ENCODE data around the gene SLX4.

SLX4 gene

DNA sequence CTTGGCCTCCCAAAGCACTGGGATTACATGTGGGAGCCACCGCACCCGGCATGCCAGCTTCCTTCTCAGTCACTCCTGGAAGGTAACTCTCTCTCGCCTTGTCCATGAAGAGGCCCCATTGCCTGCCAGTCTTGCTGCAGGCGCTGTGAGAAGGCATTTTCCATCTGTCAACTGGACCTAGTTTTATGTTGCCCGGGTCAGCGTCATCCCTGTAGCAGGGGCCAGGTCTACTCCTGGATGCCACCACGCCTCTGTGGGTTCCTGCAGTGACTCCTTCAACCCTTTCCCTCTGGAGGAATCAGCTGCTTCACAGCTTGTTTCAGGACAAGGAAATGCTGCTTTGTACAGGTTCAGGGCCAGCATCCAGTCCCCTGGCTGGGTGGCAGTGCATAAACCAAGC is 31.6 kb downstream of the SLX4 start:
- H3K9me3 ChIP-seq (replicated peaks; ENCODE audit: insufficient read depth, low read length): no peaks in the 10 kb centered on the region
- no peak overlapping the region for H3K9ac ChIP-seq (ENCODE audit: low read length)
- no peak overlapping the region for H3K4me2 ChIP-seq (ENCODE audit: low read depth, low read length)
- no peak overlapping the region for H3K27ac ChIP-seq (ENCODE audit: low read length)
- peaks cover 21% of the 10 kb centered on the region for H3K4me1 ChIP-seq (ENCODE audit: low read length)
- 0 out of 2 replicates have a peak, but pooled peaks cover 3% of the 10 kb centered on the region for H3F3A ChIP-seq (ENCODE audit: insufficient read depth, low read length)
- H3K27me3 ChIP-seq (replicated peaks; ENCODE audit: insufficient read depth, low read length): no peaks in the 10 kb centered on the region
- TF ChIP-seq EZH2phosphoT487 (IDR thresholded peaks at IDR 0.05; ENCODE audit: low read length) (no peak), EZH2 (optimal IDR thresholded peaks at IDR 0.05; ENCODE audit: low read depth, low read length) (no peak)
- TF ChIP-seq, protein P1, sequence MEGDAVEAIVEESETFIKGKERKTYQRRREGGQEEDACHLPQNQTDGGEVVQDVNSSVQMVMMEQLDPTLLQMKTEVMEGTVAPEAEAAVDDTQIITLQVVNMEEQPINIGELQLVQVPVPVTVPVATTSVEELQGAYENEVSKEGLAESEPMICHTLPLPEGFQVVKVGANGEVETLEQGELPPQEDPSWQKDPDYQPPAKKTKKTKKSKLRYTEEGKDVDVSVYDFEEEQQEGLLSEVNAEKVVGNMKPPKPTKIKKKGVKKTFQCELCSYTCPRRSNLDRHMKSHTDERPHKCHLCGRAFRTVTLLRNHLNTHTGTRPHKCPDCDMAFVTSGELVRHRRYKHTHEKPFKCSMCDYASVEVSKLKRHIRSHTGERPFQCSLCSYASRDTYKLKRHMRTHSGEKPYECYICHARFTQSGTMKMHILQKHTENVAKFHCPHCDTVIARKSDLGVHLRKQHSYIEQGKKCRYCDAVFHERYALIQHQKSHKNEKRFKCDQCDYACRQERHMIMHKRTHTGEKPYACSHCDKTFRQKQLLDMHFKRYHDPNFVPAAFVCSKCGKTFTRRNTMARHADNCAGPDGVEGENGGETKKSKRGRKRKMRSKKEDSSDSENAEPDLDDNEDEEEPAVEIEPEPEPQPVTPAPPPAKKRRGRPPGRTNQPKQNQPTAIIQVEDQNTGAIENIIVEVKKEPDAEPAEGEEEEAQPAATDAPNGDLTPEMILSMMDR (IDR thresholded peaks at IDR 0.05; ENCODE audit: low read length): no peak
- H3K79me2 ChIP-seq (ENCODE audit: low read length): no peaks in the 10 kb centered on the region
- no peak for DNase-seq
- H3K36me3 ChIP-seq (replicated peaks; ENCODE audit: insufficient read depth, low read length): no peaks in the 10 kb centered on the region
- H4K20me1 ChIP-seq (ENCODE audit: insufficient read depth, low read length): no peaks in the 10 kb centered on the region
- H3K9me2 ChIP-seq (replicated peaks; ENCODE audit: insufficient read depth, low read length): no peaks in the 10 kb centered on the region
- no peak overlapping the region for H2AFZ ChIP-seq (ENCODE audit: low read length)
- no peak overlapping the region for H3K4me3 ChIP-seq (ENCODE audit: low read length)

DNA sequence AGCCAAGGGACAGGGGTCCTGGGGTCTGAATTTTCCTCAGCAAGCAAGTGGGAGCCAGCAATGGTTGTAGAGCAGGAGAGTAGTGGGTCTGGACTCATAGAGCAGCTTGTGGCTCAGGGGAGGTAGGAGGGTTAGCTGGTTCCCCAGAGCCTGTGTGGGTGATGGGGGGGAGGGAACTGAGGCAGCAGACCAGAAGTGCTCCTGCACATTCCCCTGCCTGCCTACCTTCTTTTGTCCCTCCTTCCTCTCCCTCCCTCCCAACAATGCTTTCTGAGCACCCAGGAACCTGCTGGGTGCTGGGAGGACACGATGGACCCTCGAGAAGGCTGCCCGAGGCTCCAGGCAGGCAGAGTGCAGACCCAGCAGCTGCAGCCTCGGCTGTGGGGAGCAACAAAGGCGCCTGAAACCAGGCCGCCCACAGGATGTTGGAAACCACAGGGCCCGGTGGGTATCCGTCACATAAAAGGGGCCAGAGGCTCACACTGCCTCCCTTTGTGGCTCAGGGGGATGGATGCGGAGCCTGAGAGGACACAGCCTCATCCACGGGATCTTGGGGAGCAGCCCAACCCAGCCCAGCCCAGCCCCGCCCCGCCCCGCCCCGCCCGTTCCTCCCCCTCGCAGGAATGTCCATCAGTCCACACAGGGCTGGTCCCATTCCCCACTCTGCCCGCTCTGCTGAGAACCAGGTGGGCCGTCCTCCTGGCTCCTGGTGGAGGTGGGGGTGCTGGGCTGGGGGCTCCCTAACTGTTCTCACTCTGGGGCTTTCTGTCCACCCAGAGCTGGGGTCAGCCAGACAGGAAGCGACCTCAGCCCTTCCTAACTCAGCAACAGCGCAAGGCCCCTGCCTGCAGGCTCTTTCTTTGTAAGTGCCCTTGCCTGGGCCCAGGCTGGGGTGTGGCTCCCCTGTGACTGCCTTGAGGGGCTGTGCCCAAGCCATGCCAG is 32.5 kb downstream of the SLX4 start:
- no peaks in the 10 kb centered on the region for H3K36me3 ChIP-seq (replicated peaks; ENCODE audit: insufficient read depth, low read length)
- no peaks in the 10 kb centered on the region for H3K27me3 ChIP-seq (replicated peaks; ENCODE audit: insufficient read depth, low read length)
- H3K79me2 ChIP-seq (ENCODE audit: low read length): no peaks in the 10 kb centered on the region
- 0 out of 2 replicates have a peak, but pooled peaks cover 3% of the 10 kb centered on the region for H3F3A ChIP-seq (ENCODE audit: insufficient read depth, low read length)
- TF ChIP-seq, protein P1 (IDR thresholded peaks at IDR 0.05; ENCODE audit: low read length): no peak
- no peak for TF ChIP-seq EZH2 (optimal IDR thresholded peaks at IDR 0.05; ENCODE audit: low read depth, low read length)
- no peak for TF ChIP-seq EZH2phosphoT487 (IDR thresholded peaks at IDR 0.05; ENCODE audit: low read length)
- peaks cover 21% of the 10 kb centered on the region for H3K4me1 ChIP-seq (ENCODE audit: low read length)
- peak overlapping the region; percentile 26; the same call in 1 of the 2 replicates for H3K9ac ChIP-seq (ENCODE audit: low read length)
- peak overlapping the region; percentile 41; the same call in 1 of the 2 replicates for H3K27ac ChIP-seq (ENCODE audit: low read length)
- H3K4me2 ChIP-seq (ENCODE audit: low read depth, low read length): peak overlapping the region; percentile 95
- H3K4me3 ChIP-seq (ENCODE audit: low read length): peak overlapping the region; percentile 37; the same call in 1 of the 2 replicates
- peak; percentile 76 for DNase-seq
- peak overlapping the region; percentile 81 for H2AFZ ChIP-seq (ENCODE audit: low read length)
- H3K9me2 ChIP-seq (replicated peaks; ENCODE audit: insufficient read depth, low read length): no peaks in the 10 kb centered on the region
- H3K9me3 ChIP-seq (replicated peaks; ENCODE audit: insufficient read depth, low read length): no peaks in the 10 kb centered on the region
- H4K20me1 ChIP-seq (ENCODE audit: insufficient read depth, low read length): no peaks in the 10 kb centered on the region

DNA sequence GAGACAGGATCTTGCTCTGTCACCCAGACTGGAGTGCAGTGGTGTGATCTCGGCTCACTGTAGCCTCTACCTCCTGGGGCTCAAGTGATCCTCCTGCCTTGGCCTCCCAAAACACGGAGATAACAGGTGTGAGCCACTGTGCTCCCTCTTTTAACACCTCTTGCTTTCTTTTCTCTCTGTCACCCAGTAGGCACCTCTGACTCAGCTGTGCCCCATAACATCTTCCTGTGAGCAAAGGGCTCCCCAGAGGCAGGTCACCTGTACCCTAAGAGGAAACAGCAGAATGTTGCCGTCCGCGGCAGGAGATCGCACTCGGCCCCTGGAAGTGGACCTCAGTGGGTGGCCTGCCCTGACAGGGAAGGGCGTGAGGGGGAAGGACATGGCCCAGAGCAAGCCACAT is 33.3 kb downstream of the SLX4 start:
- no peaks in the 10 kb centered on the region for H3K79me2 ChIP-seq (ENCODE audit: low read length)
- no peak overlapping the region; the same call in 1 of the 2 replicates for H3K27ac ChIP-seq (ENCODE audit: low read length)
- H4K20me1 ChIP-seq (ENCODE audit: insufficient read depth, low read length): no peaks in the 10 kb centered on the region
- no peaks in the 10 kb centered on the region for H3K27me3 ChIP-seq (replicated peaks; ENCODE audit: insufficient read depth, low read length)
- 0 out of 2 replicates have a peak, but pooled peaks cover 3% of the 10 kb centered on the region for H3F3A ChIP-seq (ENCODE audit: insufficient read depth, low read length)
- H3K9me3 ChIP-seq (replicated peaks; ENCODE audit: insufficient read depth, low read length): no peaks in the 10 kb centered on the region
- no peak overlapping the region for H3K9ac ChIP-seq (ENCODE audit: low read length)
- no peaks in the 10 kb centered on the region for H3K9me2 ChIP-seq (replicated peaks; ENCODE audit: insufficient read depth, low read length)
- H3K4me1 ChIP-seq (ENCODE audit: low read length): peaks cover 21% of the 10 kb centered on the region
- H2AFZ ChIP-seq (ENCODE audit: low read length): peak overlapping the region; percentile 81; the same call in 1 of the 2 replicates
- H3K4me2 ChIP-seq (ENCODE audit: low read depth, low read length): peak overlapping the region; percentile 95
- DNase-seq: no peak
- no peak overlapping the region for H3K4me3 ChIP-seq (ENCODE audit: low read length)
- H3K36me3 ChIP-seq (replicated peaks; ENCODE audit: insufficient read depth, low read length): no peaks in the 10 kb centered on the region
- TF ChIP-seq, protein P1 (IDR thresholded peaks at IDR 0.05; ENCODE audit: low read length): no peak
- no peak for TF ChIP-seq EZH2 (optimal IDR thresholded peaks at IDR 0.05; ENCODE audit: low read depth, low read length)
- TF ChIP-seq EZH2phosphoT487 (IDR thresholded peaks at IDR 0.05; ENCODE audit: low read length): no peak

Data from MM.1S (cell line).